GM12878 (cell line): Measurements from ENCODE around the gene MOAP1. TPM values are rescaled to one million over a fixed set of nuclear protein-coding genes. Genes with fewer than 3 reads are reported as not detected.
A peak's percentile ranks its signal among the peaks of the same experiment; 100 is the strongest.

ENCODE experiments used
- CBFB ChIP-seq: IDR thresholded peaks from 2 replicates; pipeline ENCODE4 v1.6.1; 2016; ENCODE audit warnings: antibody characterized with exemption, low read depth
- CBX3 ChIP-seq: fragments of 200-600 bp; sonication (generic); IDR thresholded peaks from 2 replicates; pipeline ENCODE4 v1.6.1; 2016; ENCODE audit warnings: low read depth, borderline replicate concordance
- CEBPB ChIP-seq, 2 experiments: fragments of 150-350 bp in 1 of 2; IDR thresholded peaks; 2 replicates each; pipeline ENCODE4 v1.6.1; 2012 to 2014; ENCODE audit warnings: low read depth in 2 of 2, low read length in 2 of 2, borderline replicate concordance in 1 of 2, inconsistent platforms in 1 of 2
- CHD2 ChIP-seq: IDR thresholded peaks from 2 replicates; pipeline ENCODE4 v1.6.1; 2011; ENCODE audit warnings: low read depth, low read length, improper control_type of control experiment, borderline replicate concordance
- CHD4 ChIP-seq: fragments of 200-600 bp; sonication (generic); IDR thresholded peaks from 2 replicates; pipeline ENCODE4 v1.6.1; 2016; ENCODE audit warnings: mild to moderate bottlenecking
- E2F4 ChIP-seq: IDR thresholded peaks from 2 replicates; pipeline ENCODE4 v1.6.1; 2012; ENCODE audit warnings: low read depth, low read length, improper control_type of control experiment
- KLF5 ChIP-seq: fragments of 450-650 bp; IDR thresholded peaks from 2 replicates; pipeline ENCODE4 v1.6.1; 2014; ENCODE audit warnings: mild to moderate bottlenecking; ENCODE audit not compliant: partially characterized antibody
- MTA2 ChIP-seq: fragments of 450-650 bp; IDR thresholded peaks from 2 replicates; pipeline ENCODE4 v1.6.1; 2016; ENCODE audit warnings: low read depth, mild to moderate bottlenecking, moderate library complexity
- MXI1 ChIP-seq: fragments of 150-350 bp; IDR thresholded peaks from 2 replicates; pipeline ENCODE4 v1.6.1; 2011; ENCODE audit warnings: low read depth, mild to moderate bottlenecking, inconsistent platforms, low read length, improper control_type of control experiment
- NFYA ChIP-seq: IDR thresholded peaks from 2 replicates; pipeline ENCODE4 v1.6.1; 2011; ENCODE audit warnings: low read depth, mild to moderate bottlenecking, low read length, improper control_type of control experiment, borderline replicate concordance
- NKRF ChIP-seq: fragments of 450-650 bp; conservative IDR thresholded peaks from 2 replicates; pipeline ENCODE4 v1.6.1; 2017; ENCODE audit warnings: mild to moderate bottlenecking, moderate library complexity
- POLR2AphosphoS2 ChIP-seq: IDR thresholded peaks from 2 replicates; pipeline ENCODE4 v1.6.1; 2011; ENCODE audit warnings: low read depth, mild to moderate bottlenecking, low read length, improper control_type of control experiment, moderate library complexity
- RFX5 ChIP-seq: IDR thresholded peaks from 2 replicates; pipeline ENCODE4 v1.6.1; 2011; ENCODE audit warnings: low read depth, low read length, improper control_type of control experiment
- SMC3 ChIP-seq: IDR thresholded peaks from 2 replicates; pipeline ENCODE4 v1.6.1; 2011; ENCODE audit warnings: low read length, improper control_type of control experiment, borderline replicate concordance
- STAT1 ChIP-seq: fragments of 450-650 bp; conservative IDR thresholded peaks from 2 replicates; pipeline ENCODE4 v1.6.1; 2014; ENCODE audit warnings: antibody characterized with exemption, mild to moderate bottlenecking
- SUZ12 ChIP-seq: fragments of 200-600 bp; sonication (generic); IDR thresholded peaks from one replicate; pipeline ENCODE4 v1.6.1; 2018; ENCODE audit warnings: antibody characterized with exemption, mild to moderate bottlenecking; ENCODE audit not compliant: unreplicated experiment
- TCF12 ChIP-seq: IDR thresholded peaks from 2 replicates; pipeline ENCODE4 v1.6.1; 2011; ENCODE audit warnings: low read depth, mild to moderate bottlenecking, low read length
- WRNIP1 ChIP-seq: IDR thresholded peaks from 2 replicates; pipeline ENCODE4 v1.6.1; 2011; ENCODE audit warnings: low read depth, low read length, improper control_type of control experiment, borderline replicate concordance
- YY1 ChIP-seq: IDR thresholded peaks from 2 replicates; pipeline ENCODE4 v1.6.1; 2011; ENCODE audit warnings: low read depth, mild to moderate bottlenecking, low read length
- ZBTB11 ChIP-seq: fragments of 450-650 bp; formaldehyde crosslinking; IDR thresholded peaks from 2 replicates; pipeline ENCODE4 v1.5.0; 2022; ENCODE audit warnings: mild to moderate bottlenecking, missing genetic modification characterization
- ZBTB4 ChIP-seq: fragments of 450-650 bp; formaldehyde crosslinking; IDR thresholded peaks from 2 replicates; pipeline ENCODE4 v1.4.0; 2022; ENCODE audit warnings: mild to moderate bottlenecking, moderate library complexity
- ZNF24 ChIP-seq: fragments of 450-650 bp; IDR thresholded peaks from 2 replicates; pipeline ENCODE4 v1.6.1; 2017; ENCODE audit warnings: antibody characterized with exemption, mild to moderate bottlenecking
- ZNF384 ChIP-seq: IDR thresholded peaks from 2 replicates; pipeline ENCODE4 v1.6.1; 2012; ENCODE audit warnings: low read depth, mild to moderate bottlenecking, low read length, improper control_type of control experiment, borderline replicate concordance
- polyA plus RNA-seq, 11 experiments: library from polyadenylated mRNA; depleted of rRNA in 4 of 11; unstranded in 6 of 11; stranded (reverse) in 5 of 11; fragments of >200 nt; fragmentation: Nextera tagmentation in 4 of 11; fragmentation: Illumina TruSeq in 1 of 11; extraction: Ambion mirVana in 4 of 11; extraction: Trizol in 1 of 11; gene quantifications; 1 replicate in 1 of 11; 2 replicates in 10 of 11; pipeline versions ENCODE4 v1.2.1 to v1.2.3, GENCODE V29; 2011 to 2016; ENCODE audit warnings: inconsistent platforms in 2 of 11, missing spikeins in 2 of 11, low read depth in 1 of 11
- total RNA-seq, 4 experiments: library from RNA; depleted of rRNA in 3 of 4; stranded (reverse); fragments of >200 nt in 3 of 4; fragmentation: Illumina TruSeq in 1 of 4; extraction: Trizol in 1 of 4; gene quantifications; 2 replicates each; pipeline versions ENCODE4 v1.2.1 to v1.2.3, GENCODE V29; 2013 to 2021

The MOAP1 gene
- total and polyA plus RNA-seq, 10 of the 15 experiments (the other 5 are each of a cell fraction or from before 2014, with no cell fraction given): 3.1 to 51.9 (median 11.4) TPM

GRCh38 chr14:93212432-93212831, 27.7 kb upstream of the MOAP1 start (continued):
- TF ChIP-seq ZBTB4 (CRISPR knock-in tag) (no peak), SUZ12 (no peak), ZNF24 (no peak), SMC3 (no peak), TCF12 (no peak), KLF5 (no peak), CEBPB (IDR thresholded peaks at IDR 0.05; ENCODE audit: borderline replicate concordance in 1 of 2, low read depth in 2 of 2, low read length in 2 of 2) (no peak), WRNIP1 (no peak), CBFB (no peak), RFX5 (no peak), E2F4 (no peak), ZBTB11 (CRISPR knock-in tag) (no peak), MXI1 (no peak), MTA2 (peak; percentile 56; the same call in 1 of the 2 replicates), YY1 (no peak), NFYA (no peak), STAT1 (no peak), ZNF384 (no peak), CHD4 (no peak), NKRF (no peak), CBX3 (no peak), CHD2 (0 out of 2 replicates have a peak, but pooled peaks have one; percentile 8), POLR2AphosphoS2 (no peak)
